DMS 273 (cell line): ENCODE data around the gene CEMIP2.
"Not testable (repeated sequence)": the region's sequence is repeated elsewhere in the genome, so short reads cannot be mapped to it uniquely, and the experiment has no call there.

ENCODE experiments used
- DNase-seq: peaks from one replicate; lab custom pipeline; 2025; ENCODE audit not compliant: unreplicated experiment; lab: John Stamatoyannopoulos, UW

The CEMIP2 gene

DNA sequence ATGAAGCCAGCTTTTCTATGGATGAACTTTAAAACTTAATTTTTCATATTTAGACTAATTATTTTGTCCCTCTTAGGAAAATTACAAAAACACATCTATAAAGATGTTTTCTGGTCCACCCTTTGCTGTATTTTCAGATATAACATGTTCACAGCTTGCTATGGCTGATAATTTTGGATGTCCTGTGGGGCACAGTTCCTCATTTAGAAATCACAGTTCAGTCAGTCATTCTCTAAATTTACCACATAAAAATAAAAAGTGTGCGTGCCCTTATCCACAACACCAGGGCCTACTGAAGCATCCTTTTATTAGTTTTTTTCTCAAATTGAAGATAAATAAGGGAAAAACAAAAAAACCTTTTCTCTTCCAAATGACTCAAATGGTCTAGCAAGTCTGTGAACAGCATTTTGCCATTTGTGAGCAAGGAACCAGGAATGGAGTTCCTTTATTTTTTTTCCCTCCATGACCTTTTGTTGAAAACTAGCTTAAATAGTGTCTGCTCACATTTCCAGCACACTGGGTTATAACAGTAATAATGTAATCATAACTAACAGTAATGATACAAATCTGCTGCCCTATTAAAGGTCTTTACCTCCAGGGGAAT is 87.1 kb downstream of the CEMIP2 start:
- DNase-seq: no peak

- no peak for DNase-seq
Measured at GRCh38 chr9:71680189-71680980, 87.9 kb downstream of the CEMIP2 start.

GRCh38 chr9:71678999-71679398 is 89.3 kb downstream of the CEMIP2 start:
- DNase-seq: no peak

DNA sequence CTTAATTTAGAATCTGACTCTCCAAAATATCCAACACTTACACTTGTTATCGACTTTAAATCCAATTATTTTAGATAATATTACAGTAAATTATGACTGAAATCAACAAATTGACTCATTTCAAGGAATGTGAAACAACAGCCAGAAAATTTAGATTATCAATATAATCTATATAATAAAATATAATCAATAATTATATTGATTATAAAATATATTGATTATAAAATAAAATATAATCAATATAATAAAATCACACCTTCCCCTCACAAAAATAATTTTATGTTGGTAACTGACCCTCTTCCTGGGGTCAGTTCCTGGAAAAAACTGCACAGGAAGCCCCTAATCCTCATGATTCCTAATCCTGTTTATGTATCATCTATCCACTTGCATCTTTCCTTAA is 91.1 kb downstream of the CEMIP2 start:
- DNase-seq: no peak

- DNase-seq: no peak
Measured at GRCh38 chr9:71676460-71676859, 91.9 kb downstream of the CEMIP2 start.

DNA sequence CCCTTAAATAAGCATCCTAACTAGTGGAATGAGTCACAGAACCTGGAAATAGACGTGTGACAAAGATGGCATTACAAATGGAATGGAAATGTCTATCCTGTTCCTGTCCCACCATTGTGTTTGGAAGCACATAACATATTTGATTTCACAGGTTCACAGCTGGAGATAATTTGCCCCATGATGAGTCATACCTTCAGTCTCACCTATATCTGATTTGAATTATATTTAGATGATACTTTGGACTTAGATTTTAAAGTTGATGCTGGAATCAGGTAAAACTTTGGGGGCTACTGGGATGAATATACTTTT is 92.5 kb downstream of the CEMIP2 start:
- no peak for DNase-seq

DNA sequence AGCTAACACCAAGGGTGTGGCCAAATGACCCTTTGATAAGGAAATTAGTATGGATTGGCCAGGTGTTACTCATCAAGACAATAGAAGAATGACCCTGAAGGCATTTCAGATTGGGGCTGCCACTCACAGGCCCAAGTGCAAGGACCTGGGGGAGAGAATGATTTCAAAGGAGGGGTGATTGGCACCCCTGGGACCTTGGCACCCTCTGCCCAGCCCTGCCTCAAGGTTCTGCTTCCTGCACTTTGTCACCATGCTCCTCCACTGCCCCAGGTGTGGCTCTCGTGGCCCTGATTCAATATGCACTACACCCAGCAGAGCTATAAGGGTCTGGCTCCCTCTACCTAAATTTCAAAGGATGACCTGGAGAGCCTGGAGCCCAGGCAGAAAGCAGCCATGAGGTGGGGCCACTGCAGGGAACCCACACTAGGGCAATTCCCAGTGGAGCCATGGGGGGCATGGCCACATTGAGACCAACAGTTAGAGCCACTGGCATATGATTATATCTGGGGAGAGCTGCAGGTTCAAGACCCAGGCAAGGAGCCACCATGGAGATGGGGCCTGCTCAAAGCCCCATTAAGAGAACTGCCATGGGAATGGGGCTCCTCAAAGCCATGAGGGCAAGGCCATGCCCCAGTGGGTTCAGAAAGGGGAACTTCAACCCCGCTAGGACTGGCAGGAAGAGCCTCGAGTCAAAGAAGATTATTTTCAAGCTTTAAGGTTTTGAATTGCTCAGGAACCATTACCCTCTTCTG is 93.0 kb downstream of the CEMIP2 start:
- DNase-seq: no peak

DNA sequence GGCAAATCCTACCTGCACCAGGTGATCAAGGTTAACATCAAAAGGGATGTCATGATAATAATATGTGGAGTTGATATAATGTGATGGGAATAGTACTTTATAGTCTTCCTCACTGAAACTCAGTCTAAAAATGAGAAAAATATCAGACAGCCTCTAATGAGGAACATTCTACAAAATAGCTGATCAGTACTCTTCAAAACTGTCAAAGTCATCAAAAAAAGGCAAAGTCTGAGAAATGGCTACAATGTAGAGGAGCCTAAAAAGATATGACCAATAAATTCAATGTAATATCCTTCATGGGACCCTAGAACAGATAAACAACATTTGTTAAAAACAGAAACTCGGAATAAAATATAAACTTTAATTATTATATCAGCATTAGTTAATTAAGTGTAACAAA is 95.7 kb downstream of the CEMIP2 start:
- no peak for DNase-seq

DNA sequence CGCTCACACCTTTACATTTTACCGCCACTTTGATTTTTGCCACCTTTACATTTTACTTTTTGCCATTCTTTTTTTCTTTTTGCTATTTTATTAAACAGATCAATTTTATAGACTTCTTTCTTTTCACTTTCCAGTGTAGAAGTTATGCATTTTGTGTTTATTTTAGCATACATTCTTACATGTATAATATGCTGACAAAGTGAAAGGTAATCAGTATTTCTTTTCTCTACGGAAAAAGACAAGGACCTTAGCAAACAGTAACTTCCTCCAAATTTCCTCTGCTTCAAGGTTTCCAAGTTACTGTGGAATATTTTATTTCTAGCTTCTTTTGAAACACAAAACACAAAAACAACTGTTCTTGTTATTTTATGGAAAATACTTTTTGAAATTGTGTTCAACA is 97.0 kb downstream of the CEMIP2 start:
- DNase-seq: no peak

GRCh38 chr9:71670121-71670520 is 98.2 kb downstream of the CEMIP2 start:
- DNase-seq: no peak

- no peak for DNase-seq
Measured at GRCh38 chr9:71669284-71669995, 98.9 kb downstream of the CEMIP2 start.

DNA sequence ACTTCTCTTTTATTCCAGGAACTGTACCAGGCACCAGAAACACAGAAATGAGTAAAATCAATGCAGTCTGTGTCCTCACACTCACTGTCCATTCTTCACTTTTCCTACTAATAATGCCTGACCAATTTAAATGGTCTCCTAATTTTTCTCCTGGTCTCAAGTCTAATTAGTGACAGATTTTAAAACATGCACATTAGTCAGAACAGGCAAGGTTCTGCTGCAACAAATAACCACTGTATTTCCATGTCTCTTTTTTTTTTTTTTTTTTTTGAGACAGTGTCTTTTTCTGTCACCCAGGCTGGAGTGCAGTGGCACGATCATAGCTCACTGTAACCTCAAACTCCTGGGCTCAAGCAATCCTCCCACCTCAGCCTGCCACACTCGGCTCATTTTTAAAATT is 99.6 kb downstream of the CEMIP2 start:
- DNase-seq: no peak

DNA sequence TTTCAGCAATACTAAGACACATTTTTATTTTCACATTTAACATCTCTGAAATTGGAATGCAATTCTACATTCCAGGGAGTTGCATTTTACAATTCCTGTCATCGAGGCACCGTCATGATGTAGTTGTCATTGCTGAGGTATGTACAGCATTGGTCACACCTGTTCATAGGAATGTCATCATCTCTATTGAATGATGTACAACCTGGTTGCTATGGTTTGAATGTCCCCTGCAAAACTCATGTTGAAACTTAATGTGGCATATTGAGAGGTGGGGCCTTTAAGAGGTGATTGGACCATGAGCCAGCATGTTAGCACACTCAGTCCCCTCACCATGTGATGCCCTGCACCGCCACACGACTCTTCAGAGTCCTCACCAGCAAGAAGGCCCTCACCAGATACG is 103.1 kb downstream of the CEMIP2 start:
- DNase-seq: no peak

DNA sequence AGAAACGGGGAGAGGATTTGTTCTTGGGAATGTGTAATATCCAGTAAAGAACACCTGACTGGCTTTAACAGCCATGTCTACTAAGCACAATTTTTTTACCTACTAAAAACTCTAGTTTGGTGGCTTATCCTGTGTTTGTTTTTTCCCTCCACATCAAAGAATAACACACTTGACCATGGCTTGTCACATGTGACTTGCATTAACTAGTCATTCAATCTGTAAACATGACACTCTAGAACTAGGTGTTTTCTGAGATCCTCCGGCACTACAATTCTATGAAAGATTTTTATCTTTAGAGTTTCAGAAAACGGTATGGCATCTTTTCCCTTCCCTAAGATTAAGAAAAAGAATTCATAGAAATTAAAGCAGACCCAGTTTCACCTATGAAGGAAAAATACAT is 103.7 kb downstream of the CEMIP2 start:
- no peak for DNase-seq

DNA sequence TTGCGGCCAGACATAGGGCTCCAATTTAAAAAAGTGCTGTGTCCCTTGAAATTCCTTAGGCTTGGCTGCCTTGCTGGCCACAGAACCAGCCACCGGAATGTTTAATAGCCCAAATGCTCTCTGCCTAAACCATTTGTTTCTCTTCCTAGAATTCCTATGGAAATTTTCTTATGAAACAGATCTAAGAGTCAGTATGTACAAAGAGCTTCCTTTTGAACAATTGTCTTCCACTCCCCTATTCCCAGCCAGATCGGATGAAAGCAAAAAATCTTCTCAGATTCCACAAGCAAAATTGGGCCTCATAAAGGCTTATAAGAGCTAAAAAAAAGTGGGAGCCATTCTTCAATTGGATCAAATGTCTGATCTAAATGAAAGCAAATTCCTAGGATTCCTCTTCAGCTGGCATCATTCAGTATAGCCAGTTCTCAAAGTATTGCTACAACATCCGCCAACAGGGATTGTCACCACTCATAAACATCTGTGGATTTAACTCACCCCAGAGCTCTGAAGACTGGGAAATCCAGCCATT is 104.3 kb downstream of the CEMIP2 start:
- DNase-seq: no peak

- no peak for DNase-seq
Measured at GRCh38 chr9:71663216-71663615, 105.1 kb downstream of the CEMIP2 start.

DNA sequence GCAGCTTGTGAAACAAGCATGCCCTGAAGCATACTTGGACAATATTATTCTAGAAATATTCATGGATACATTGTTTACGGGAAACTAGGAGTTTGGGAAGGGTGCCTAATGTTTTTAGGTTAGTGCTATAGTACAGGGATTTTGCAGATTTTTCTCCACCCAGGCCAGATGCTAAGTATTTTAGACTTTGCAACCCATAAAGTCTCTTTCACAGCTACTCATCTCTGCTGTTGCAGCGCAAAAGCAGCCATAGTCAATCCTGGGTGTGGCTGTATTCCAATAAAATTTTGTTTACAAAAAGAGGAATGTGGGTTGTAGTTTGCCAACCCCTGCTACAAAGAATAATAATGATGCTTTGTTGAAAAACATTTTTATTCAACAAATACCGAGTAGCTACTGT is 106.2 kb downstream of the CEMIP2 start:
- DNase-seq: no peak

GRCh38 chr9:71657276-71657675 is 111.0 kb downstream of the CEMIP2 start:
- not testable (repeated sequence) for DNase-seq

GRCh38 chr9:71656496-71656895 is 111.8 kb downstream of the CEMIP2 start:
- DNase-seq: no peak

GRCh38 chr9:71655778-71656177 is 112.5 kb downstream of the CEMIP2 start:
- DNase-seq: no peak

DNA sequence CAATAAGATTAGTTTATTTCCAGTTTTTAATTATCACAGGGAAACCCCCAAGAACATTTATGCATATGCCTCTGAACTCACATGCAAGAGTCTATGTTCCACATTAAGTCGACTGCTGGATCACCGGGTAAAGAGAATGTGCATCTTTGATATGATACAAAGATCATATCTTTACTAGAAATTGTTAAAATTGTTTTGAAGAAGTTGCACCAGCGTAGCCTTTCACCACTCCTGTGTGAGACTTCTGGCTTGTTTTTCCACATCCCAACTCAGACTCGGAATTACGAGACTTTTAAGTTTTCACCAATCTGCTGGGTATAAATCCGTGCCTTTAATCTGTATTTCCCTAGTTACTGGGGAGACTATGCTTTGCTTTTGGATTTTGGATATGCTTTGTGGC is 113.2 kb downstream of the CEMIP2 start:
- no peak for DNase-seq
